ENCODE results near the gene SNX30.

The SNX30 gene

DNA sequence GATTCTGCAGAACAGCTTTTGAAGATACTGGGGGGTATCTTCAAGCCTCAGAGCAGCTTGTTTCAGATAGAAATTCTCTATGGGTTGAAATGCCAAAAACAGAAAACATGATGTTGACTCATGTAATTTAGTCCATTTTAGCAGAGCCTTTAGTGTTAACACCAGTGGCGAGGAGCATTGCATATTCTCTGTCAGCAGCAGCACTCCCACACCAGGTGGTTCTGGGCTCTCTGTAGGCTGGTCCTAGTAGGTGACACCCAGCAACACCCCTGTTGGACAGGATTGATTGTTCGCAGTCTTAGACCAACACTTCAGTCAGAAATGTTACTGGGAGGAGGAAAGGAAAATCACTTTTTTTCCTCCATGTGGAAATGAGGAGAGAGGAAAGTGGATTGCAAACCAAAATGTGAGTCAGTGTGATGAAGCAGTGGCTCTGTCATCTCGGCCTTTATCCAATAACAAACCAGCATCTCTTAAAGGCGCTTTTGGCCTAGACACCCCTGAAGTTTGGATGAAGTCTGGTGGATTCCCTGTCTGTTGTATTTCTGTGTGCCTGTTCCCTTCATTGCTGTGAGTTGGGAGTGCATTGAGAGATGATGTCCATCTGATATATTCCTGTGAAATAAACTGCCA, 123.3 kb downstream of the SNX30 start:
- Histone ChIP-seq H3K36me3 (ENCODE audit: insufficient read depth, low read length) (peaks cover 11% of the 10 kb centered on the region; the same call in 1 of the 2 replicates), H3K79me2 (ENCODE audit: insufficient read depth, low read length) (no peaks in the 10 kb centered on the region), H3K9me3 (ENCODE audit: low read length) (no peaks in the 10 kb centered on the region), H2AFZ (ENCODE audit: low read length) (no peak overlapping the region), H3K4me2 (ENCODE audit: low read length) (no peak overlapping the region), H3K9me2 (ENCODE audit: low read depth, low read length) (no peaks in the 10 kb centered on the region), H3K27me3 (ENCODE audit: insufficient read depth, low read length) (no peaks in the 10 kb centered on the region), H3K4me1 (ENCODE audit: insufficient read depth, low read length, severe bottlenecking) (no peaks in the 10 kb centered on the region), H3K27ac (ENCODE audit: low read depth, low read length, poor library complexity, severe bottlenecking) (no peak overlapping the region), H3K9ac (ENCODE audit: low read length) (no peak overlapping the region), H4K20me1 (ENCODE audit: insufficient read depth, low read length) (no peaks in the 10 kb centered on the region), H3K4me3 (ENCODE audit: low read depth, low read length, poor library complexity, severe bottlenecking) (no peak overlapping the region), H3F3A (ENCODE audit: insufficient read depth, low read length) (no peaks in the 10 kb centered on the region)
- TF ChIP-seq CTCF (IDR thresholded peaks at IDR 0.05; ENCODE audit: low read length): no peak
- TF ChIP-seq EZH2 (IDR thresholded peaks at IDR 0.05; ENCODE audit: borderline replicate concordance, low read length): no peak

- Histone ChIP-seq H4K20me1 (ENCODE audit: insufficient read depth, low read length) (no peaks in the 10 kb centered on the region), H2AFZ (ENCODE audit: low read length) (no peak overlapping the region), H3K36me3 (ENCODE audit: insufficient read depth, low read length) (0 out of 2 replicates have a peak, but pooled peaks cover 5% of the 10 kb centered on the region), H3K79me2 (ENCODE audit: insufficient read depth, low read length) (no peaks in the 10 kb centered on the region), H3K27ac (ENCODE audit: low read depth, low read length, poor library complexity, severe bottlenecking) (no peak overlapping the region), H3K9ac (ENCODE audit: low read length) (no peak overlapping the region), H3K4me2 (ENCODE audit: low read length) (no peak overlapping the region), H3K4me1 (ENCODE audit: insufficient read depth, low read length, severe bottlenecking) (no peaks in the 10 kb centered on the region), H3K9me2 (ENCODE audit: low read depth, low read length) (no peaks in the 10 kb centered on the region), H3F3A (ENCODE audit: insufficient read depth, low read length) (no peaks in the 10 kb centered on the region), H3K4me3 (ENCODE audit: low read depth, low read length, poor library complexity, severe bottlenecking) (no peak overlapping the region), H3K27me3 (ENCODE audit: insufficient read depth, low read length) (no peaks in the 10 kb centered on the region), H3K9me3 (ENCODE audit: low read length) (no peaks in the 10 kb centered on the region)
- TF ChIP-seq CTCF (IDR thresholded peaks at IDR 0.05; ENCODE audit: low read length) (no peak), EZH2 (IDR thresholded peaks at IDR 0.05; ENCODE audit: borderline replicate concordance, low read length) (no peak)
Measured at GRCh38 chr9:112878752-112879151, 128.2 kb downstream of the SNX30 start.

DNA sequence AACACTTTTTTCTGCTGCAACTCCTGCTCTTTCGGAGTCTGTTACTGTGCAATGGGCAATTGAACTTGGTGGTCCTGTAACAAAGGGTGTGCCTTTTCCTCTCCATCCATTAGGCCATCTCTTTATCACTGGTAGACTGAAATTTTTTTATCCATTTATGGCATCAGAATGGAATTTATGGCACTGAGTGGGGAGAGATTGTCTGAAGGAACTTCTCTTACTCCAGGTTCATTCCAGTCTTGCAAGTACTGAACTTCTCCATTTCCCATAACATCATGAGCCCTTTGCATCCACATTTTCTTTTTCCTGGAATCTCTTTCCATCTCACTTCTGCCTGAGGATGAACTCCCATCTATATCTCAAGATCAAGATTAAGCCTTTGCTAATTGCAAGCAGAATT, 130.1 kb downstream of the SNX30 start:
- Histone ChIP-seq H3K4me2 (ENCODE audit: low read length) (no peak overlapping the region), H3K9me2 (ENCODE audit: low read depth, low read length) (no peaks in the 10 kb centered on the region), H3F3A (ENCODE audit: insufficient read depth, low read length) (no peaks in the 10 kb centered on the region), H4K20me1 (ENCODE audit: insufficient read depth, low read length) (no peaks in the 10 kb centered on the region), H3K79me2 (ENCODE audit: insufficient read depth, low read length) (no peaks in the 10 kb centered on the region), H3K27ac (ENCODE audit: low read depth, low read length, poor library complexity, severe bottlenecking) (no peak overlapping the region), H3K4me1 (ENCODE audit: insufficient read depth, low read length, severe bottlenecking) (no peaks in the 10 kb centered on the region), H2AFZ (ENCODE audit: low read length) (no peak overlapping the region), H3K36me3 (ENCODE audit: insufficient read depth, low read length) (no peaks in the 10 kb centered on the region), H3K9ac (ENCODE audit: low read length) (no peak overlapping the region), H3K27me3 (ENCODE audit: insufficient read depth, low read length) (no peaks in the 10 kb centered on the region), H3K9me3 (ENCODE audit: low read length) (no peaks in the 10 kb centered on the region), H3K4me3 (ENCODE audit: low read depth, low read length, poor library complexity, severe bottlenecking) (no peak overlapping the region)
- TF ChIP-seq EZH2 (IDR thresholded peaks at IDR 0.05; ENCODE audit: borderline replicate concordance, low read length) (no peak), CTCF (IDR thresholded peaks at IDR 0.05; ENCODE audit: low read length) (no peak)
